GM19328 (cell line): ENCODE results near the gene TBC1D14.

Experiments
- ATAC-seq: cut with Tn5 transposase; IDR thresholded peaks from one replicate; pipeline ENCODE4 v1.9.1; 2021; ENCODE audit warnings: mild to moderate bottlenecking, moderate library complexity; ENCODE audit not compliant: unreplicated experiment

TBC1D14 gene

DNA sequence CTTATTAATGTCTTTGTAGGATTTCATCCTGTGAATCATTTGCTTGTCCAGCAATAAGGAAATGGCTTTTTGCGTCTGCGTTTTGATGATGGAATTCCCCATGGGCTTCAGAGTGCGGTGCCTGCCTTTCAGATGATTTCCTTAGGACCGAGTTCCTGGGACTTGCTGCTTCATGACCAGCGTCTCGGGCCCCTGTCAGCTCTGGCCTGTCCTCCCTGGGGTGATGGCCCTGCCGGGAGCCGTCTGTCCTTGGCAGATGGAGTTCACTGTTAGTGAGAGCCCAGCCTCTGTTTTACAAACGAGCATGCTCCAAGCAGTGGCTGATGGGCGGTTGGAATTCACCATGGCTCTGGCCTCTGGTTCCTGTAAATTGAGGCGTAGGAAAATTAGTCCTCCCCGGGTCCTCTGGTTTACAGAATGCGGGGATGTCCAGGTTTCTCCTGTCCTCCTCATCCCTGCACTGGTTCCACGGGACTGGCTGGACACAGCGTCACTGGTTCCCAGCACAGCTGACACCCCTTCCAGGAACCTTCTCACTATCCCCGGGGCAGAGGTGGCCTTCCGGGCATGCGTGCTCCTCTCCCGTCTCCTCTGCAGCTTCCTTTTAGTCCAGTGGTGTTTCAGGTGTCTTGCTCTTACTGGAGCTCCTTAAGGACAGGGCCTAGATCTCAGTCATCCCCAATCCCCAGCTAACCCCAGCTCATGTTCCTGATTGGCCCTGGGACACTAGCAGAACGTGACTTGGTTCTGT is 34.9 kb downstream of the TBC1D14 start:
- no peak for ATAC-seq

DNA sequence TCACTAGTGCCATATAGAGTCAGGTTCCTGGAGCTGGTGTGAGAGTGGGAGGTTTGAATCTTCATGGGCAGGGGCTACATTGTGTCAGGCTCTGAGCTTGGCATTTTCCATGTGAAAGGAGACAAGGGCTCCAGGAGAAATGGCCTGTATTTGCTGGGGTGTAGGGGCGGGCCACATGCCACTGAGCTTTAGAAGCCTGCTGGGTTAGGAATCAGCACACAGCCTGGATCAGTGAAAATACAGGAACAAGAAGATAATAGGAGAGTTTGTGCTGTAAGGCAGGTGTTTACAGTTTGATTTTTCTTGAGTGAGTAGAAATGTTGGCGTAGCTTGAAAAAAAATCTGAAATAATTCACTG is 35.4 kb downstream of the TBC1D14 start:
- ATAC-seq, result no peak

DNA sequence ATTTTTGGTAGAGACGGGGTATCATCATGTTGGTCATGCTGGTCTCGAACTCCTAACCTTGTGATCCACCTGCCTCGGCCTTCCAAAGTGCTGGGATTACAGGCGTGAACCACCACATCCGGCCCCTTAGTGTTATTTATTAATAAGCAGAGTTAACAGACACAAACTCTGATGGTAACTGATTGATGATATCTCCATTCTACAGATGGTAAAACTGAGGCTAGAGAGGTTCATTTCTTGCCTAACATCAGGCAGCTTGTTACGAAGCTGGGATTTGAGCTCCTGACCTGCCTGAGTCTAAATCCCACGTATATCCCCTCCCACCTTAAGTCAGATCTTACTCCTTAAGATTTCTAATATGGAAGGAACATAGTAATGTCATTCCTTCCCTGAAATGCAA is 36.9 kb downstream of the TBC1D14 start:
- ATAC-seq, result no peak

DNA sequence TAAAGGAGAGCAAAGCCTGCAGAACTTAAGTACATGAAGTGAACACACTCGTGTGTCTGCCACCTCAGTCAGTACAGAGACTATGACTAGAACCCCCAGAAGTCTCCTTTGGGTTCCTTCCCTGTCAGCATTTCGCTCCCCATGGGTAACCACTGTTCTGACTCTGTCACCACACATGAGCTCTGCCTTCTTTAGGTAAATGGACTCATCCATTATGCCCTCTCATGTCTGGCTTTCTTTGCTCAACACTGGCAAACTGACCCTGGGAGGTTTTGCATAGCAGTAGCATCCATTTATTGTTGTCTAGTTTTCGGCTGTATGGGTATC is 38.5 kb downstream of the TBC1D14 start:
- ATAC-seq, result no peak

DNA sequence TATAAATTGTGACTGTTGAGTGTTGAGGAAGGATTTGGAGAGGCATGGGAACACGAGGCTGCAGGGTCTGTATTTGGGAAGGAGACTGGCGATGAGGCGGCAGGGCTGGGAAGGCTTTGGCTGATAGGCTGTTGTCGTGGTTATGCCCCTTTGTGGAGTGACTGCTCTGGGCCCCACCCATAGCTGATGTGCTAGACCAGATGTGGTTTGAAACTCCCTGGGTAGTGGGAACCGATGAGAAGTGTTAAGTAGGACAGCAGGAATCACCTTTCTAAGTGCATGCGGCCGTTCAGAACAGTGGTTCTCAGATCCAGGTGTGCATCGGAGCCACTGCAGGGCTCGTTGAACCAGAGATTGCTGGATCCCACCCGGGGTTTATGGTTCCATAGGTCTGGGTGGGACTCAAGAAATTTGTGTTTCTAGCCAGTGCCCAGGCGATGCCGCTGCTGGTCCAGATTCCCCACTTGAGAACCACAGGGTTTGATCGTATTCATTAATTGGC is 42.3 kb downstream of the TBC1D14 start:
- no peak for ATAC-seq

DNA sequence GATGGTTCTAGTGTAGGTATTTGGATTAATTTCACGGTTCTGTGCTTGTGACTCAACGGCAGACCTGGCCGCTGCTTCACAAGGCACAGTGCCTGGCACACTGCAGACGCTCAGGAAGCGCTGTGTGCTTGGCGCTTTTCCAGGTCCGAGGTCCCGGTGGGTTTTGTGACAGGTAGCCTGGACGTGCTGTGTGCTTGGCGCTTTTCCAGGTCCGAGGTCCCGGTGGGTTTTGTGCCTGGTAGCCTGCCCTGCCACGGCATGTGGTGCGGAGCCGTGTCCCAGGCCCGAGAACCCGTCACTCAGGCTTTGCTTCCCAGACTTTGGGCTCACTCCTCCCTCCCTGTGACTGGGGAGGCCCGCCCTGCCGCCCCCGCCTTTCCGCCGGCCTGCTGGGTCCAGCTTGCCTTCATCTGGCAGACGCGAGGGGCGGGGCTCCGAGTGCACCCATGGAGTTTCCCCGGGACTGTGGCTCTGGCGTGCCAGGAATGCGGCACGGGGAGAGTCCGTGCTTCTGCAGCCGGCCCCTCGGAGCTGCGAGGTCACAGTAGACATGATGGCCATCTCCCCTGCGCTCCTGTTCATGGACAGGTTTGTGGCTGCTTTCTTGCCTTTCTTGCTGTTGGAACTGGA is 44.2 kb downstream of the TBC1D14 start:
- no peak for ATAC-seq

DNA sequence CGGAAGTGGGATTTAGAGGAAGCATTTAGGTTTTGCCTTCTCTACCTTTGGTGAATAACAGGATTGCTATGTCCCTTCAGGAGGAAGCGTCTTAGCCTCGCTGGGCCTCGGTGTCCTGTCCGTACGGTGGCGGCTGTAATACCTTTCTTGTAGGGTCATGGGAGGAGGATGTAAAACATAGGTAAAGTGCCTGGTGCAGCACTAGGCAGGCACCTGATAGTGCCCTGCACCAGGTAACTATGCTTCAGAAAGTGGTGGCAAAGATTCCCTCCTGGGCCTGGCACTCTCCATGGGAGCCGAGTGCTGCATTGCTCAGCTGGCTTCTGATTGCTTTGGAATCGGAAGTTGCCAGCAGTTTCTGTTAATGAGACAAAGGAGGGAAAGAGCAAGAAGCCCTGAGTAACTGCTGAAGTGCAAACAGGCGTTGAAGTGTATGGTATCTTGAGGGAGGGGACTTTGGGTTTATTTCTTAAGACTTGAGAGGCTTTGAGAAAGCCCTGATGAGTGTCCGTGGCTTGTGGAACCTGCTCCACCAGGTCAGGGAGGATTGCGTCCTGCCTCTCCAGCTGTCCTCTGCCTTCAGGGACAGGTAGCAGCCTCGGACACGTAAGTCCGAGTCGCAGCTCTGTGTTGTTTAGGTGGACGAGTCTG is 45.8 kb downstream of the TBC1D14 start:
- ATAC-seq, result no peak

DNA sequence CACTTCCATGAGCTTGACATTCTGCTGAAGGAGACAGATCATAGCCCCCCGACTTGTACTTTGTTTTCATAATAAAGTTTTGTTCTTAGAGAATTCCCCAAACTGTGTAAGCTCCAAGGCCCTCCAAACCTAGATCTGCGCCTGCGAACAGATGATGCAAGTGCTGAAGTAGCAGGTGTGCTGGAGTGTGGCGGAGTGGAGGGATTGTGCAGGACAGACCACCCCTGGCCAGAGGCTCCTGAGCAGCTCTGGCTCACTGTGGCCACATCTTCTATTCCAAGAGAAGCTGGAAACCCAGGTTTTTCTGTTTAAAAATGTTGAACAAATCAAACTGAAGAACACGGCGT is 46.4 kb downstream of the TBC1D14 start:
- no peak for ATAC-seq

DNA sequence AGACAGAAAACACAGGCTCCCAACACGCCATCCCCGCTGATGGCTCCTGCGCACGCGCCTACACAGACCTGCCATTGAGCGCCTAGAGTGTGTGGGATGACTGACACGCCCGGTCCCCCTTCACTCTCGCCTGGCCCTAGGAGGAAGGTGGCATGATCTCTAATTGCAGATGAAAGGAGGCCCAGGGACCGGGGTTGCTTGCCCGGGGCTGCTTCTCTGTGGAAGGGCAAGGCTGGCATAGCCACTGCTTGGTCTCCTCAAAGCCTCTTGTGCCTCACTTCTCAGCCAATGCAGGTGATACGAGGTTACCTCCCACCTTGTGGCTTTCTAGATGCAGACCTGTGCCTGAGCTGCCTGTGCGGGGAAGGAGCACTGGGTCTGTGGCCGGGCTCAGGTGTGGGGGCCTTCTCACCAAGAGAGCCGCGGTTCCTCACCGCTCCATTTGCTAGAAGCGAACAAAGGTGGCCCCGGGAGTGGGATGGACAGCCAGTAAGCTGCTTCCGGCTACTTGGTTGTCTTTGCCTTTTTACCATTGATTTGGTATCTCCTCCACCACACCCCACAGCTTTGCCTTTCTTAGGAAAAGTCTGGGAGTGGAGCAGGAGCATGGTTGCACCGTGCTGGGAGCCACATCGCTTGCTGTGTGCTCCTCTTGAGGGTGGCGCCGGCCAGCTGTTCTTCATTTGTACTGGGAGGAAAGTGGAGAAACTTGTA is 47.0 kb downstream of the TBC1D14 start:
- no peak for ATAC-seq

DNA sequence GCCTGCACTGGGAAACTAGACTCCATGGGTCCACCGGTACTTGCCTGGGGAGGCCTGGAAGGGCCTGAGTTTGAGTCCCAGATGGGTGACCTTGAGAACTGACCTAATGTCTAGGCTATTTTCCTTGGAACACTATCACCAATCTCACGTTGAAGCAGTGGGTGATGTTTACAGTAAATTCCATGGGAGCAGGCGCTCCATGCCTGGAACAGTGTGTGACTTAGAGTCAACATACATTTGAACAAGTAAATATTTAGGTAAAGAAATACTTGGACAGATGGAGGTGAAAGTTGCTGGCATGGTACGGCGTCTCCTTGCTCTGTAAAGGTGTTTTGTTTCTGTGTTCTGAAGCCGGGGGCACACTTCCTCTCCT is 47.5 kb downstream of the TBC1D14 start:
- no peak for ATAC-seq

DNA sequence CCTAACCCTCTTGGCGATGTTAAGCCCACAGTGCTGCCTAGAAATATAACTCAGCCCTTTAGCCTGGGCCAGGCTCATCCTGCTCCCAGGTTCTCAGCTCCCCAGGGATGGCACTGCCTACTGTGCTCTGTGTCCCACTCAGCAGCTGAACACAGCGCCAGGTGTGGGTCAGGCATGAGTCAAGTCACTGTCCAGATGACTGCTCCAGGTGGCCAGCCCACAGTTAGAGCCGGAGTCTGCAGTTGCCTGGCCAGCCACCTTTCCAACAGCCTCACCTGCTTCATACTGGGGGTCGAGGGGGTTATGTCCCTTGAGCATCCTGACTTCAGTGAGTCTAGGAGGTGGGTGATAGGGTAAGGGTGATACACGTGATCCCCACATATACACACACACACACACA is 48.4 kb downstream of the TBC1D14 start:
- ATAC-seq, result no peak

DNA sequence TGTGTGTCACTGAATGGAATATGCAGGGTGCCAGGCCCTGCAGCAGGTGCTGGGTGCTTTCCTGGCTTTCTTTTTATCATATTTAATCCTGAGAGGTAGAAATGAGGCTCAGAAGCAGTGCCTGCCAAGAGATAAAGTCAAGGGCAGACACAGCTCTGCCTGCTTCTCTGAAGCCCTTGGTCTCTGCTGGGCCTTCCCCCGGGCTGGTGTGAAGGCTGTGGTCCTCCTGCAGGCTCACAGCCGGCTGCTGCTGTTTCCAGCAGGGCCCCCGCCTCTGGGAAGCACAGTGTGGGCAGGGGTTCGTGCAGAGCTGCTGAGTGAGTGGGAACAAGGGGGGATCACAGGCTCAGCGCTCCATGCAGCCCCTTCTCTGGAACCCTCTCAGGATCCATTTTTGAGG is 49.6 kb downstream of the TBC1D14 start:
- ATAC-seq, result no peak

DNA sequence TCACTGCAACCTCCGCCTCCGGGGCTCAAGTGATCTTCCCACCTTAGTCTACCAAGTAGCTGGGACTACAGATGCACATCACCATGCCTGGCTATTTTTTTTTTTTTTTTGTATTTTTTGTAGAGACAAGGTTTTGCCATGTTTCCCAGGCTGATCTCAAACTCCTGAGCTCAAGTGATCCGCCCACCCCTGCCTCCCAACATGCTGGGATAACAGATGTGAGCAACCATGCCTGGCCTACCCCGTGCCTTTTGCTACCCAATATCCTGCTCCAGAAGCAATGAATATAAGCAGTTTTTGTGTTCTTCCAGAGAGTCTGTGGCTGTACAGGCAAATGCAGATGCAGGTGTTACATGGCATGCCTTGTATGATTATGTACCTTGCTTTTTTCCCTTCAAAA is 50.5 kb downstream of the TBC1D14 start:
- ATAC-seq, result no peak

DNA sequence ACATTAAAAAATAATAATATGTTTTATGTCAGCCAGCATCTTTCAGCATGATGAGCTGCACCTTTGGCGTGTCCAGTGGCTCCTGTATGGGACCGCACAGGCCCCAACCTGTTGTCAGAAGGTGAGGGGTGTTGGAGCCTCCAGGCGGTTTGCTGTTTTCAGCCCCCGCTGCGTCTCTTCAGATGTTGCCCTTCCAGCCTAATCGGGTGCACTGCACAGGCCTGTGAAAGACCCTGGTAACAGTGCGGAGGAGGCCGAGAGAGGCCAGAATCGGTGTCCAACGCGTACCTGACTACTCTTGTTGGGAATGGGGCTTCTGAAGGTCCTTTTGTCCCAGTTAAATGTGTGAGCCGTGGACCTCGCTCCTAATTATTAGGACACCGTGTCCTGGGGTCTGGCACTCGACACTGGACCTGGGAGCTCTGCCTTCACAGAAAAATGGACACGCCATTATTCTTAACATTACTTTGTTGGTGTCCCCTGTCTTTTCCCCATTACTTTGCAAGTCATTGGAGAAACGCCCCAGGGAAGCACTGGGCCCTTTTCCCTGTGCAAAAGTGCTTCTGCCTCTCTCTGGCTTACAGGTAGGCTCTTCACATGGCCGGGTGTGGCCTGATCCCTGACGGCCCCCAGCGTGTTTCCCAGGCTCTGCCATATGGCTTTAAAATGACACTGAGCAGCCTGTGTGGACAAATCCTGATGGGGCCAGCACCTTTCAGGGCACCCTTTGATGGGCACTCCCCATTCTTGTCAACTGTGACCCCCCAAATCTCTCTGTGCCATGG is 51.2 kb downstream of the TBC1D14 start:
- ATAC-seq, result no peak

DNA sequence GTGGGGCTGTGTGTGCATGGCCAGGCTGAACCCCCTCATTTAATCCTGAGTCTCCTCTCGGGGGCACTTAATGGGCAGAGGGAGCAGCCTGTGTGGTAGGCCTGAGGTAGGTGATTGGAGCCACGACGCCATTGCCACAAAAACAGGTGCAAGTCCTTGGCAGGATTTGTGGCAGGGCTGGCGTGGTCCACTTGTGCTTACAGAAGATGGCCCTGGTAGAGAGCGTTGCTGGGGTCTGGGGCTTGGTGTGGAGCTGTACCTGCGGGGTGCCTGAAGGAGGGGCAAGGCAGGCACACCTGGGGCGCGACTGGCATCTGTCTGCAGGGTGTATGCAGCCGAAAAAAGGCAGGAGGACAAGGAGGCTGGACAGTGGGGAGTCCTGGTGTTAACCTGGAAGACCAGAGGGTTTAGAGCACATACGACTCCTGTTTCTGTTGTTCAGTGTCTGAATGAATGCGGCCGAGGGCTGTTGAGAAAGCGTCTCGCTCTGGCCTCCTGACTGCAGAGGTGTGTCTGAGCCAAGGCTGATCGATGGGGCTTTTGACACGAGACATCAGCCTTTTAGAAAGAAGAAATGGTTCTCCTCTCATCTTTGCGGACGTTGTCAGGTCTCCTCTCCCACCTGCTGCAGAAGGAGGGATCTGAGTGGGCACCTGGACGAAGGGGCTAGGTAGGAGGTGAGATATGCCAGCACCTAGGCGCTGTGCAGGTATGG is 52.0 kb downstream of the TBC1D14 start:
- no peak for ATAC-seq

DNA sequence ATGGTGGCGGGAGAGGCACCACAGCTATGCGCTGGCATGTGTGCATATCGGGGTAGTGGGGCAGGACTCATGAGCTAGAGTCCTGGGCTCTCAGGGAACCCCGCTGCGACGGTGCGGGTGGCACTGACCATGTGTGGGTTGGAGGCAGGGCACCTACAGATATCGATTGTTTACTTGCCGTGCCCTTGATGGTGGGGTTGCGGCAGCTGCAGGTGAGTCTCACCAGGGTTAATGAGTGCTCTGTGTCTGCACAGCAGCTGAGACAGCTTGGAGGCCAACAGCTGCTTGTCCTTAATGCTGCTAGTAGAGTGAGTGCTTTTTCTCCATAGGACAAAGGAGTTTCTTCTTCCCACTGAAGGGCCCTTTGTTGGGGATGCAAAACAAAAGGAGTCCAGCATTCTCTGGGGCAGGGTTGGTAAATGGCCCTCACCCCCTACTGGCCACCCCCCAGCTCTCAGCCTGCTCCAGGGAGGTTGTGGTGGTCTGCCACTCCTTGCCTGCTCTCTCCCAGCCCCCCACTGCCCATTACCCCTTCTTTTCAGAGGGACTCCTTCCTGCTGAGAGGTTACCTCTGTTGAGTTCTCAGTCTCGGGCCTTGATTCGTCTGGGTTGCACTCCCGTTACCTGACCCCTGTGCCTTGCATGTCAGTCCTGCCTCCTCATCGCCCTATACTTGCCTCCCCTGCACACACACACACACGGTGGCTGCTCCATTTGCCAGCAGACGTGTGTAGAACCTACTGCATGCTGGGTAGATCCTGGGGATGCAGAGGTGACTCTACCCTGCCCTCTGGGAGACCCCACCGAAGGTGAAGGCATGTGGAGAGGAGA is 52.8 kb downstream of the TBC1D14 start:
- no peak for ATAC-seq

DNA sequence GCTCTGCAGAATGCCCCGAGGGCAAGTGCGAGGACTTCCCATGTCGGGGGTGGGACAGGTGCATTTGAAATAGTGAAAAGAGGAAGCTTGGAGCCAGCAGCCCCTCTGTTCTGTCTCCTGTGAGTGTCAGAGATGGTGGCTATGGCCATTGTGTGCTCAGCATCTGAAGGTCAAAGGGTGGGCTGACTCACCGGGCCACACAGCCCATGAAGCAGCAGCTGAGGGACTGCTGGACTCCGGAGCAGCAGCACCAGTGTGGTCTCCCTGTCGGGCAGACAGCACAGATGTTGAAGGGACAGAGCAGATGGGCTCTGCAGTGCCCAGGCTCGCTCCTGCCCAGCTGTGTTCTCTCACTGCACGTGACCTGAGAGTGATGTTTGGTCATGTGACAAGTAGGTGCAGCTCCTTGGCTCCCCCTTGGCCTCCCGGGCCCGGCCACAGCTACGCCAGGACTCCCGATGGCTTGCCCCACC is 53.5 kb downstream of the TBC1D14 start:
- no peak for ATAC-seq

DNA sequence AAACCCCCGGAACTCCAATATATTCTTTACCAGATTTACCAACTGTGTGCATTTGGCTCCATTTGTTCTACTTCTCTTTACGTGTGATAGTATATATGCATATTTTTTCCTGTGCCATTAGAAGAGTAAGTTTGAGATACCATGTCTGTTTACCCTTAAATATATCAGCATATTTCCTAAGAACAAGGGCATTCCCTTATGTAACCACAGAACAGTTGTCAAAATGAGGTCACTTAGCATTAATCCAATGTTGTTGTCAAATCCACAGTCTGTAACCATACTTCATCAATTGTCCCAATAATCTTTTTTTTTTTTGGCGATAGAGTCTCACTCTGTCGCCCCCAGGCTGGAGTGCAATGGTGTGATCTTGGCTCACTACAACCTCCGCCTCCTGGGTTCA is 55.2 kb downstream of the TBC1D14 start:
- no peak for ATAC-seq

DNA sequence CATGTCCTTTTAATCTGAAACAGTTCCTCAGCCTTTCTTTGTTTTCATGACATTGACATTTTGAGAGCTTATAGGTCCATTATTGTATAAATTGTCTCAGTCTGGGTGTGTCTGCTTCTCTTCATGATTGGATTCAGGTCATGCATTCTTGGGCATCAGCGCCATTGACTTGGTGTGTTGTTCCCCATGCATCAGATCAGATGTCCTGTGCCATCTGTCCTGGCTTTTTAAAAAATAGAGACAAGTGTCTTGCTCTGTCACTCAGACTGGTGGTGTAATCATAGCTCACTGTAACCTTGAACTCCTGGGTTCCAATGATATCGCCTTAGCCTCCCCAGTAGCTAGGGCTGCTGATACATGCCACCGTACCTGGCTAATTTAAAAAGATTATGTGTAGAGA is 55.7 kb downstream of the TBC1D14 start:
- no peak for ATAC-seq
